Neural crest cell (in vitro differentiated cells): Measurements from ENCODE around the gene ZNF180. TPM values are rescaled to one million over a fixed set of nuclear protein-coding genes. Genes with fewer than 3 reads are reported as not detected.

Experiments used
- DNase-seq: peaks from one replicate; pipeline ENCODE4 v3.0.0; 2021; ENCODE audit warnings: low read depth, mixed read lengths, low spot score
- H3K27ac Mint-ChIP-seq: one replicate; pipeline ENCODE4 v1.8.0; 2021; ENCODE audit warnings: mild to moderate bottlenecking, mixed read lengths; ENCODE audit not compliant: unreplicated experiment
- H3K27me3 Mint-ChIP-seq: 2 replicates; pipeline ENCODE4 v1.8.0; 2021; ENCODE audit warnings: low read depth, mild to moderate bottlenecking, mixed read lengths
- H3K36me3 Mint-ChIP-seq: 2 replicates; pipeline ENCODE4 v1.8.0; 2021; ENCODE audit warnings: low read depth, mild to moderate bottlenecking, mixed read lengths
- H3K4me1 Mint-ChIP-seq: 2 replicates; pipeline ENCODE4 v1.8.0; 2021; ENCODE audit warnings: mixed read lengths
- H3K4me3 Mint-ChIP-seq: one replicate; pipeline ENCODE4 v1.8.0; 2021; ENCODE audit warnings: mild to moderate bottlenecking, mixed read lengths
- H3K9me3 Mint-ChIP-seq: 2 replicates; pipeline ENCODE4 v1.8.0; 2021; ENCODE audit warnings: mixed read lengths
- total RNA-seq: library from RNA; stranded (reverse); gene quantifications from 2 replicates; pipeline ENCODE4 v1.2.1, GENCODE V29; 2021
- TF ChIP-seq, protein P1 (sequence below): fragments of 200-600 bp; sonication (generic); conservative IDR thresholded peaks from 2 replicates; pipeline ENCODE4 v1.5.0; 2021; ENCODE audit warnings: antibody characterized with exemption, mild to moderate bottlenecking

ZNF180 gene
- total RNA-seq, 1 donor from 2014 or later = 16.2 TPM

DNA sequence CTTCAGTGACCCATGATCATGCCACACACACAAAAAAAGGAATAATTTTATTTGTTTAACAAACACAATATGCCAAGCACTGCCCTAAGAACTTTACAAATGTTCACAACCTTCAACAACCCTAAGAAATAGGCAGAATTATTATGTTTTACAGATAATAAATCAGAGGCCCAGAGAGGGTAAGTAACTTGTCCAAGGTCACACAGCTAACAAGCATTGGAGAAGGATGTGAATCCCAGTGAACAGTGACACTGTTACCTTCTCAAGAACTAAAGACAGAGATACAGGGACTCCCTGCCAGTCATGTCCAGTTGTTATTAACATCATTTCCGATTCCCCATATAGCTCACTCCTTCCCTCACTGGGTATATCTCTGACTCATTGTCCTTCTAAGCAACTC lies 15.6 kb upstream of the ZNF180 start:
- Mint-ChIP-seq H3K27me3 (peaks cover 31% of the 10 kb centered on the region), H3K4me3 (no peak overlapping the region), H3K36me3 (no peaks in the 10 kb centered on the region), H3K9me3 (no peaks in the 10 kb centered on the region), H3K4me1 (no peaks in the 10 kb centered on the region), H3K27ac (no peak overlapping the region)
- TF ChIP-seq, protein P1, sequence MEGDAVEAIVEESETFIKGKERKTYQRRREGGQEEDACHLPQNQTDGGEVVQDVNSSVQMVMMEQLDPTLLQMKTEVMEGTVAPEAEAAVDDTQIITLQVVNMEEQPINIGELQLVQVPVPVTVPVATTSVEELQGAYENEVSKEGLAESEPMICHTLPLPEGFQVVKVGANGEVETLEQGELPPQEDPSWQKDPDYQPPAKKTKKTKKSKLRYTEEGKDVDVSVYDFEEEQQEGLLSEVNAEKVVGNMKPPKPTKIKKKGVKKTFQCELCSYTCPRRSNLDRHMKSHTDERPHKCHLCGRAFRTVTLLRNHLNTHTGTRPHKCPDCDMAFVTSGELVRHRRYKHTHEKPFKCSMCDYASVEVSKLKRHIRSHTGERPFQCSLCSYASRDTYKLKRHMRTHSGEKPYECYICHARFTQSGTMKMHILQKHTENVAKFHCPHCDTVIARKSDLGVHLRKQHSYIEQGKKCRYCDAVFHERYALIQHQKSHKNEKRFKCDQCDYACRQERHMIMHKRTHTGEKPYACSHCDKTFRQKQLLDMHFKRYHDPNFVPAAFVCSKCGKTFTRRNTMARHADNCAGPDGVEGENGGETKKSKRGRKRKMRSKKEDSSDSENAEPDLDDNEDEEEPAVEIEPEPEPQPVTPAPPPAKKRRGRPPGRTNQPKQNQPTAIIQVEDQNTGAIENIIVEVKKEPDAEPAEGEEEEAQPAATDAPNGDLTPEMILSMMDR = no peak
- DNase-seq = no peak

DNA sequence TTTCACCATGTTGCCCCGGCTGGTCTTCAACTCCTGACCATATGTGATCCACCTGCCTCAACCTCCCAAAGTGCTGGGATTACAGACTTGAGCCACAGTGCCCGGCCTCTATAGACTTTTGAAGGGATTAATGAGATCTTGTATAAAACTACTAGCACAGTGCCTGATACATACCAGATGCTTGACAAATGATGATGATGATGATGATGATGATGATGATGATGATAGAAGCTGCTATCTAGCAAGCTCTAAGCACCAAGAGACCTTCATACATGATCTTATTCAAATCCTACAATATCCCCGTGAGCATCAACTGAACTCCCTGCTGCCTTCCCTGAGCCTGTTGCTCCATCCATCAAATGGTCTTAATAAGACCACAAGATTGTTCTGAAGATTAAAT lies 14.7 kb upstream of the ZNF180 start:
- TF ChIP-seq, protein P1 = no peak
- no peaks in the 10 kb centered on the region for H3K36me3 Mint-ChIP-seq
- DNase-seq = no peak
- H3K4me3 Mint-ChIP-seq = no peak overlapping the region
- H3K4me1 Mint-ChIP-seq = no peaks in the 10 kb centered on the region
- H3K27me3 Mint-ChIP-seq = peaks cover 40% of the 10 kb centered on the region
- H3K9me3 Mint-ChIP-seq = no peaks in the 10 kb centered on the region
- H3K27ac Mint-ChIP-seq = no peak overlapping the region

DNA sequence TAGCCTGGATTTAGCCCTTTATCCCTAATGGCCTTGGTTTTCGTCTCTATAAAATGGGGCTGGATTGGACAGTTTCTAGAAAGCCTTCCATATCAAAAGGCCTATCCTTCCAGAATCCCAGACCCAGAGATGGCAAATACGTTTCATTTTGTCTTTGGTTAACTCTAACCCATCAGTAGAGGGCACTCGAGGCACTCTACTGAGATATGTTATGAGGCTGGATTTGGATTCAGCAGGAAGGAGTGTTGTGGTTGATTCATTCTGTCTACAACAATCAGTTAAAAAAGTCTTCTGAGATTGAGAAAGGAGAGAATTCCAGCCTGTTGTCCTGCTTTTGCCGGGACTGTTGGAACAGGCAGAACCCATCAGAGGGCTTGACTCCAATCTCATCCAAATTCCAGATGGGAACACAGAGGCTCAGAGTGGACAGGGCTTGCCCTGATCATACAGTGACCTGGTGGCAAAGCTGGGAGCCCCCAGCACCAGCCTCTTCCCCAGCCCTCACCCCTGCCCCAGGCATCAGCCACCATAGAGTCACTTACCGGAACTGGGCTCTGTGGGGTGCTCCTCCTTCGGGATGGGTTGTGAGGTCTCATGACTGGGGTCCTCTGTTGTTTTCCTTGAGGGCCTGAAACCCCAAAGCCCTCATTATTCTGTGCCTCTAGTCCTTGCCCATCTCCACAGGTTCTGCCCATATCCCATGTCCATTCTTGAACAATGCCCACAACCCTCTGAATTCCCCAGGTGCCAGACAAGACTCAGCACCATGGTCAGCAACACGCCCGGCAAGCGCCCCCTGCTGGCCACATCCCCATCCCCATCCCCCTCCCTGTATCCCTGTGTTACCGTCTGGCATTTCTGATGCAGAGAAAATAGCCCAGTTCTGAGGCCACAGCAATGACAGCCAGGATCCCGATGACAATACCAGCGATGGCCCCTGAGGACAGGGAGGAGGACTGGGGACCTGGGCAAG lies 12.3 kb upstream of the ZNF180 start:
- peaks cover 64% of the 10 kb centered on the region for H3K27me3 Mint-ChIP-seq
- no peaks in the 10 kb centered on the region for H3K36me3 Mint-ChIP-seq
- H3K4me3 Mint-ChIP-seq = no peak overlapping the region
- H3K27ac Mint-ChIP-seq = no peak overlapping the region
- peak; percentile 59 for DNase-seq
- H3K9me3 Mint-ChIP-seq = peaks cover 3% of the 10 kb centered on the region
- H3K4me1 Mint-ChIP-seq = no peaks in the 10 kb centered on the region
- TF ChIP-seq, protein P1 = peak; percentile 64

DNA sequence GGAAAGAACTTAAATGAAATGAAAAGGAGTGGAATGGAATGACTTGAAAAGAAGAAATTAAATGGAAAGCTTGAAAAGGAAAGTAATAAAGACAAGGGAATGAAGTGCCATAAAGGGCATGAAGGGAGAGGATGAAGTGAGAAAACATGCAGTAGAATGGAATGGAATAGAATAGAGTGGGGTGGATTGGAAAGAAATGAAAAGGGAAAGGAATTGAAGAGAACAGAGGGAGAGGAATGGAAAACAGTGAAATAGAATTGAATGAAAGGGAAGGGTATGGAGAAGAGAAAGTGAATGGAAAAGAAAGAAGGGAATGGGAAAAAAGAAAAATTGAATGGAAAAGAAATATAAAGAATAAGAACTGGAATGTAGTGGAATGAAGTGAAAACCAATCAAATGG lies 9.2 kb upstream of the ZNF180 start:
- Mint-ChIP-seq H3K9me3 (peaks cover 8% of the 10 kb centered on the region), H3K27me3 (peaks cover 86% of the 10 kb centered on the region), H3K4me3 (no peak overlapping the region), H3K27ac (no peak overlapping the region), H3K36me3 (no peaks in the 10 kb centered on the region), H3K4me1 (no peaks in the 10 kb centered on the region)
- TF ChIP-seq, protein P1 = no peak
- DNase-seq = no peak

DNA sequence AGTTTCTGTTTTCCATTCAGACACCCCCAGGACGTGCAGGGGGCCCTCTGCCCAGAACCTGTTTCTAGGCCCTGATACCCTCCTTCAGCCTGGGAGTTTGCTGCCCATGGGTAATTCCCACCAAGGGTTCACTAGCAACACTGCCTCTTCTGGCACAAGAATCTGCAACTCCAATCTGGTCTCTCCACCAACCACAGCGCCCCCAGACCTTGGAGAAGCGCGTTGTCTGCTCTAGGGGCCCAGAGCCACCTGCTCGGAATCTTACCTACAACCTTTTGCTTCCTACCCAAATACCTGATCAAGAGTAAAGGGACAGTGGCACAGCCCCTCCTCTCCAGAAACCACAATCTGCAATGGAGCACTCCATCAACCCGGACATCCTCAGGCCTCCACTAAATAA lies 763 bp downstream of the ZNF180 start:
- peaks cover 27% of the 10 kb centered on the region for H3K9me3 Mint-ChIP-seq
- peak overlapping the region; percentile 98 for H3K27ac Mint-ChIP-seq
- H3K27me3 Mint-ChIP-seq = peaks cover 33% of the 10 kb centered on the region
- peaks cover 26% of the 10 kb centered on the region for H3K4me1 Mint-ChIP-seq
- peaks cover 48% of the 10 kb centered on the region for H3K36me3 Mint-ChIP-seq
- TF ChIP-seq, protein P1 = no peak
- DNase-seq = no peak
- H3K4me3 Mint-ChIP-seq = peak overlapping the region; percentile 97
